ENCODE data around the gene HDGFL3.

HDGFL3 gene

DNA sequence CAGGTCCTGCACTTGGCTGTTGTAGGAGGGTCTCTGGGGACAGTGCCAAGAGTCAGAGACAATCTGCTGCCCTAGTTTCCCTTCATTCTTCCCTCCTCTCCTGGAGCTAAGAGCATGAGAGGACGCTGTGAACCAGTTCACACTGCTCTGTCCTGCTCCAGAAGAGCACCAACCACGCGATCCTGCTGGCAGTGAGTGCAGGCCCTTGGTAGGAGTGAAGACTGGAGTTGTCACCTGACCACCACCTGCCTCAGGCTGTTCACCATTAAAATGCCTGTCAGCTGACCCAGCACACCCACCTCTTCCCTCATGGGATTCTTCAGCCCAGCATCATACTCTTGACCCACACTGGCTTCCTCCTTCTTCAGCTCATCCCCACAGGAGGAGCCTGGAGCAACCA lies 97.2 kb downstream of the HDGFL3 start:
- no peak overlapping the region for H3K4me3 ChIP-seq (ENCODE audit: low read depth, low read length)
- no peaks in the 10 kb centered on the region for H3K27me3 ChIP-seq (replicated peaks)
- DNase-seq = no peak
- in situ Hi-C loops (cut with HindIII; ENCODE audit: low pct_ligation_motif_present, low sequenced_read_pairs) = no loop called here
- TF ChIP-seq, protein P1, sequence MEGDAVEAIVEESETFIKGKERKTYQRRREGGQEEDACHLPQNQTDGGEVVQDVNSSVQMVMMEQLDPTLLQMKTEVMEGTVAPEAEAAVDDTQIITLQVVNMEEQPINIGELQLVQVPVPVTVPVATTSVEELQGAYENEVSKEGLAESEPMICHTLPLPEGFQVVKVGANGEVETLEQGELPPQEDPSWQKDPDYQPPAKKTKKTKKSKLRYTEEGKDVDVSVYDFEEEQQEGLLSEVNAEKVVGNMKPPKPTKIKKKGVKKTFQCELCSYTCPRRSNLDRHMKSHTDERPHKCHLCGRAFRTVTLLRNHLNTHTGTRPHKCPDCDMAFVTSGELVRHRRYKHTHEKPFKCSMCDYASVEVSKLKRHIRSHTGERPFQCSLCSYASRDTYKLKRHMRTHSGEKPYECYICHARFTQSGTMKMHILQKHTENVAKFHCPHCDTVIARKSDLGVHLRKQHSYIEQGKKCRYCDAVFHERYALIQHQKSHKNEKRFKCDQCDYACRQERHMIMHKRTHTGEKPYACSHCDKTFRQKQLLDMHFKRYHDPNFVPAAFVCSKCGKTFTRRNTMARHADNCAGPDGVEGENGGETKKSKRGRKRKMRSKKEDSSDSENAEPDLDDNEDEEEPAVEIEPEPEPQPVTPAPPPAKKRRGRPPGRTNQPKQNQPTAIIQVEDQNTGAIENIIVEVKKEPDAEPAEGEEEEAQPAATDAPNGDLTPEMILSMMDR (IDR thresholded peaks at IDR 0.05; ENCODE audit: low read depth, low read length, missing control alignments) = no peak
- H3K36me3 ChIP-seq (replicated peaks) = no peaks in the 10 kb centered on the region
- no peak overlapping the region for H3K27ac ChIP-seq

DNA sequence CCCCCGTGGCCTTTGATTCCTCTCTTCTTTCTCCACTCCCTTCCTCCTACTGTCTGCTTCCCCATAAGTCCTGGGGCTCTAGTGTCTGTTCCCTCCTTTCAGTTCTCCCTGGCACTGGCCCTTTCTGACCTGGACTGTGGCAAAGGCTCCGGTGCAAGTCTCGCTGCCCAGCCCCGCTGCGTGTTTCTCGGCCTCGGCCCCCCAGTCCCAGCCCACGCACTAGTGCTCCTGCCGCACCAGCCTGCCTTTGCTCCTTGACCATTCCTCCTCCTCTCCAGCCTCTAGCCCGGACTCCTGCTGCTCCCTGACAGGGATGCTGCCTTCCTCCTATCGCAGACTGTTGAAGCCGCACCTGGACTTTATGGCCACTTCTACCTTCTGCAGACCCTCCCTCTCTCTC lies 98.1 kb downstream of the HDGFL3 start:
- Histone ChIP-seq H3K27ac (no peak overlapping the region), H3K4me3 (ENCODE audit: low read depth, low read length) (no peak overlapping the region), H3K27me3 (replicated peaks) (no peaks in the 10 kb centered on the region), H3K36me3 (replicated peaks) (no peaks in the 10 kb centered on the region)
- DNase-seq = no peak
- TF ChIP-seq, protein P1 (IDR thresholded peaks at IDR 0.05; ENCODE audit: low read depth, low read length, missing control alignments) = no peak
- in situ Hi-C loops (cut with HindIII; ENCODE audit: low pct_ligation_motif_present, low sequenced_read_pairs) = no loop called here

DNA sequence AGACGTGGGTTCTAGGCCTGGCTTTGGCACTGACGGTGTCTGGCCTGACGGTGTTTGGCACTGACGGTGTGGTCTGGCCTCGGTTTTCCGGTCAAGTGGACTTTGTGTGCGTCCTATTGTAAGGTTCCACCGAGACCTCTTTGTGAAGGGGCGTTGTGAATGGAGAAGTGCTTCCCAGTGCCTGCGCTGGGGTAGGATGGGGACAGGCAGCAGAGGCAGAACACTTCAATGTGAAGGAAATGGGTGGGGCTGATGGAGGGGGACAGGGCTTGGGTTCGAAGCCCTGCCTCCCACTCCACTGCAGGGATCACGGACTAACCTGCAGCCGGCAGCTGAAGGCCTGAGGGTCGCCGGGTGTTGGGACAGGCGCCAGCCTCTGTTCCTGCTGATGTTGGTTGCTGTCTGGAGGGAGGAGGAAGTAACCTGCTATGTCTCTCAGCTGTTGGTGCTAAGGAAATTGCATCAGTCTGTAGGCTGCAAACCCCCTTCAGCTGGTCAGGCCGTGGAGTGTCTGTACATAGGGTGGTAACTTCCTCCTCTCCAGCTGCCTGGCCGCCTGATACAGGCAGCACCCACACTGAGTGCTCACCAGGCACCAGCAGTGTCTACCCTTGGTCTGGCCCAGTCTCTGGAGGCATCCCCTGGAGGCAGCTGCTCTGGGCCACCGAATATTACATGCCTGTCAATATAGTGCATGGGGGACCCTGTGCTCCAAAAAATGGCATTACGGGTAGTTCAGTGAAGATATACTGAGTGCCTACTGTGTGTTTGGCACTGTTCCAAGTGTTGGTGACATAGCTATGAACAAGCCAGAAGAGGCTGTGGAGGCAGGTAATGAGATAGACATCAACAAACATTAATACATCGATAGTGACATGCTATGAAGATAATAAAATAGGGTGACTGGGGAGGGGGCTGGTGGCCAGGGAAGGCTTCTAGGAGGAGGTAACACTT lies 99.1 kb downstream of the HDGFL3 start:
- Histone ChIP-seq H3K4me3 (ENCODE audit: low read depth, low read length) (peak overlapping the region; percentile 47), H3K27ac (no peak overlapping the region), H3K27me3 (replicated peaks) (no peaks in the 10 kb centered on the region), H3K36me3 (replicated peaks) (no peaks in the 10 kb centered on the region)
- TF ChIP-seq, protein P1 (IDR thresholded peaks at IDR 0.05; ENCODE audit: low read depth, low read length, missing control alignments) = no peak
- in situ Hi-C loops (cut with HindIII; ENCODE audit: low pct_ligation_motif_present, low sequenced_read_pairs) = no loop called here
- DNase-seq = no peak

DNA sequence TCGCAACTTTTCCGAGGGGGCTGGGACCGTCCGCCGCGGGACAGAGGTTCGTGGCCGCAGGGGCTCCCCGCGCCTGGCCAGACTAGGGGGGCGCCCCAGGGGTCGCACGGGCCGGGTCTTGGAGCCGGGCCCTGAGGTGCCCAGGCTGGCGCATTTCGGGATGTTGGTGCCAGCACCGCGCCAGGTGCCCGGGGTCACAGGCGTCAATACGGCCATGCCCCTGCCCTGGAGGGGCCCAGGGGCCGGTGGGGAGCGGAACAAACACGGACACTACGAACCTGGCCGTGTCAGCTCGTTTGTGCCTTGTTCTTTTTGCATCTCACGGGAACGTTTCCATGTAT lies 99.8 kb downstream of the HDGFL3 start:
- no peak for DNase-seq
- peak overlapping the region; percentile 47 for H3K4me3 ChIP-seq (ENCODE audit: low read depth, low read length)
- H3K27ac ChIP-seq = no peak overlapping the region
- H3K36me3 ChIP-seq (replicated peaks) = no peaks in the 10 kb centered on the region
- no peaks in the 10 kb centered on the region for H3K27me3 ChIP-seq (replicated peaks)
- TF ChIP-seq, protein P1 (IDR thresholded peaks at IDR 0.05; ENCODE audit: low read depth, low read length, missing control alignments) = no peak
- in situ Hi-C loops (cut with HindIII; ENCODE audit: low pct_ligation_motif_present, low sequenced_read_pairs) = no loop called here

DNA sequence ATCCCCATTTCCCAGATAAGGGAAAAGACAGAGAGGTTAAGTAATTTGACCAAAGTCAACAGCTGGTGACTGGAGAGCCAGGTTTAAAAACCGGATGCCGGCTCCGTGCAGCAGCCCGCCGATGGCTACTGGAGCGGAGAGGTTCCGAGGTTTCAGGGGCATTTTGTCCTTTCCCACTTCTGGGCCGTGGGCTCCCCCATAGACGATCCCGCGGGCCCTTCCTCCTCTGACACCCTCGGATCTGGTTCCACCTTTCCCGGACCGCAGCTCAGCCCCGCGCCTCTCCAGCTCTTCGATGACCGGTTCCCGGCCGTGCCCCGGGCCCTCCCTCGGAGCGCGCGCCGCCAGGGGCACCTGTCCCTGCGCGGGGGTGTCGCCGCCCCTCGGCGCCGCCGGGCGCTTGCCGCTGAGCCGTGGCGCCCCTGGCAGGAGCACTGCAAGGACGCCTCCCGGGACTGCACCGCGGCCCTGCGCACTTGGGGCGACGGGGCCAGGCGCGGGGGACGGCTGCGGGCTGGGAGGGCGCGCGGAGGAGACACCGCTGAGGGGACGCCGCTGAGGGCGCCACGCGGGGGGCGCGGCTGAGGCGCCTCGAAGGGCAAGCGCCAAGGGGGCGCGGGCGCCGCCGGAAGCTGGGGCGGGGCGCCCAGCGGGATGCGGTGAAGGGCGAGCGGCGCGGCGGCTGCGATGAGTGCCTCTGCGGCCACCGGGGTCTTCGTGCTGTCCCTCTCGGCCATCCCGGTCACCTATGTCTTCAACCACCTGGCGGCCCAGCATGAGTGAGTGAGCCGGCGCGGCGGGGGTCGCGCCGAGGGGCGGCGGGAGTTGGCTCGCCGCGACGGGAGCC lies 100.4 kb downstream of the HDGFL3 start, which contains the start of gene TM6SF1:
Gene TM6SF1, plus strand, starts transcription at position 652 of the 847 bp plus-strand sequence. Its CDS starts 36 bp downstream, at position 688.
- peak within 1 kb of the TSS; percentile 47 for H3K4me3 ChIP-seq (ENCODE audit: low read depth, low read length)
- TF ChIP-seq, protein P1 (IDR thresholded peaks at IDR 0.05; ENCODE audit: low read depth, low read length, missing control alignments) = no peak
- DNase-seq = no peak
- no peaks in the 10 kb centered on the region for H3K36me3 ChIP-seq (replicated peaks)
- no peak within 1 kb of the TSS for H3K27ac ChIP-seq
- no peaks in the 10 kb centered on the region for H3K27me3 ChIP-seq (replicated peaks)
- in situ Hi-C loops (cut with HindIII; ENCODE audit: low pct_ligation_motif_present, low sequenced_read_pairs) = no loop called here

Data from brain microvascular endothelial cell (primary cell).